ENCODE results near the gene TMEM18. TPM values are rescaled to one million over a fixed set of nuclear protein-coding genes. Genes with fewer than 3 reads are reported as not detected.
"Not testable (repeated sequence)": the region's sequence is repeated elsewhere in the genome, so short reads cannot be mapped to it uniquely, and the experiment has no call there.

TMEM18 gene
- total RNA-seq, 1 donor, result 24.1 TPM

GRCh38 chr2:709138-709765, 32.0 kb upstream of the TMEM18 start:
- no peak for TF ChIP-seq CTCF (IDR thresholded peaks at IDR 0.05; ENCODE audit: insufficient read depth, low read length)
- DNase-seq (ENCODE audit: low read depth), result no peak
- no peak overlapping the region for H3K4me3 ChIP-seq (ENCODE audit: low read depth, low read length)

DNA sequence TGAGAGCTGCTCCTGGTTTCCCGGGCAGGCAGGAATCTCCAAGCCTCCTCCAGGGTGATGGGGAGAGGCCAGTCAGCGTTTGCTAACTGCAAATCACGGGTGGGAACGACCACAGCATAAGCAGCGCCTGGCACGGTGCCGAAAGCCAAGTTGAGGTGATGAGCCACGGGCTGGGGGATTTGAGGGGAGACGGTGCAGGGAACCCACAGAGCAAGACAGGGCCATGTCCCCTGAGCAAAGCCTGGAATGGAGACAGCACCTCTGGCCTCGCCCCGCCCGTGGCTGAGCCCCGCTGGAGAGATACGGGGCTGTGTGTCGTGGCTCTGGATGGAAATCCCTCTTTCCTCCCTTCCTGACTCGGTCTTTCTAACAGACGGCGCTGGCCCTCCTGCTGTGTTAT, 31.5 kb upstream of the TMEM18 start:
- no peak for TF ChIP-seq CTCF (IDR thresholded peaks at IDR 0.05; ENCODE audit: insufficient read depth, low read length)
- H3K4me3 ChIP-seq (ENCODE audit: low read depth, low read length), result no peak overlapping the region

DNA sequence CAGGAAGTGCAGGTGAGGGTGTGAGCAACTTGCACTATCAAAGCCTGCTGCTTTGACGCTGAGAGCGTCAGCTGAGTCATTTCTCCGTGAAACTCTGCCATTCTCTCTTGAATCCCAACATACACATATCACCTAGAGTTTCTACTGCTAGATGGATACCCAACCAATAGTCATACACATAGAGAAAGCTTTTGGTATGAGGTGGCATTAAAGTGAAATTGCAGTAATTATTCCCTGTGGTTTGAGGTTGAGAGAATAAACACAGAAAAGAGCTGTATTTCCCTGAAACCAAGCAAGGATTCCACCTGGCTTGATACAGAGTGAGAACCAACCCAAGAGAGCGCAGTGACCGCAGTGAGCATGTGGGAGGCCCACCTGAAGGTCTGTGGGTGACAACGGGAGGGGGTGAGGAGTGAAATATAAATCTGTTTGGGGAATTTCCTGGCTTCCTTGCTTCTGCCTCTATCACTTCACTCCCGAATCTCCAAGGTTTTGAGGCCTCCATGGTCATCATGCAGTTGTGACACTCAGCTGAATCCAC, 28.8 kb upstream of the TMEM18 start:
- no peak overlapping the region for H3K4me3 ChIP-seq (ENCODE audit: low read depth, low read length)
- no peak for TF ChIP-seq CTCF (IDR thresholded peaks at IDR 0.05; ENCODE audit: insufficient read depth, low read length)
- DNase-seq (ENCODE audit: low read depth), result no peak

More for the DNA sequence above, 31.5 kb upstream of the TMEM18 start:
- DNase-seq (ENCODE audit: low read depth), result no peak

DNA sequence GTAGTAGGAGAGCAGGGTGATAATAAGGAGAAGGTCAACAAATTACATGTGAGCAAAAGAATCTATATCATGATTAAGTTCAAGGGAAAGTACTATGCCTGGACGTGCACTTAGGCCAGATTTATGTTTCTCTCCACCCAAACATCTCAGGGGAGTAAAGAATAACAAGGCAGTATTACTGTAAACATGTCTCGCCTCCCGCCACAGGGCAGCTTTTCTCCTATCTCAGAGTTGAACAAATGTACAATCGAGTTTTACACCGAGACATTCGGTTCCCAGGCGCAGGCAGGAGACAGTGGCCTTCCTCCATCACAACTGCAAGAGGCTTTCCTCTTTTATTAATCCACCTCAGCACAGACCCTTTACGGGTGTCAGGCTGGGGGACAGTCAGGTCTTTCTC, 25.6 kb upstream of the TMEM18 start:
- not testable (repeated sequence) for H3K4me3 ChIP-seq (ENCODE audit: low read depth, low read length); DNase-seq (ENCODE audit: low read depth)

- no peak for TF ChIP-seq CTCF (IDR thresholded peaks at IDR 0.05; ENCODE audit: insufficient read depth, low read length)
- no peak overlapping the region for H3K4me3 ChIP-seq (ENCODE audit: low read depth, low read length)
- no peak for DNase-seq (ENCODE audit: low read depth)
Measured at GRCh38 chr2:696999-697627, 19.9 kb upstream of the TMEM18 start.

DNA sequence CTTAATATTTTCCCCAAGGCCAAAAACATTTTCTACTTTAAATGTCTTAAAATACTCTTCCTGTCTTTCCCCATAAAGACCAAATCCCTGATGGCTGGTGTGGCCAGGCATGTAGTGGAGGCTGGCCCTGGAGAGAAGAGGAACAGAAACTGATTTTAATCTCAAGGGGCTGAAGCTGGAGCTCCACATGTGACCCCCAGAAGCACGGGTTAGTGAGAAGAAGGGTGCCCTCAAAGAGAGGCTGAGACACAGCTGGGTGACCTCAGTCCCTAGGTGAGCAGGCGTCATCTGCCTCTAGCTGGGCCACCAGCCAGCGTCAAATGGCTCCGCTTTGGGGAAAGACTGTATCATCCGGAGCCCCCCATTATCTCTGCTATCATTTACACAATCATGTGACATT, 19.3 kb upstream of the TMEM18 start:
- DNase-seq (ENCODE audit: low read depth), result no peak
- TF ChIP-seq CTCF (IDR thresholded peaks at IDR 0.05; ENCODE audit: insufficient read depth, low read length), result no peak
- H3K4me3 ChIP-seq (ENCODE audit: low read depth, low read length), result no peak overlapping the region

GRCh38 chr2:694906-695510, 17.8 kb upstream of the TMEM18 start:
- DNase-seq (ENCODE audit: low read depth), result no peak
- no peak overlapping the region for H3K4me3 ChIP-seq (ENCODE audit: low read depth, low read length)
- TF ChIP-seq CTCF (IDR thresholded peaks at IDR 0.05; ENCODE audit: insufficient read depth, low read length), result no peak
